ENCODE results near the gene SIGLEC11. TPM values are rescaled to one million over a fixed set of nuclear protein-coding genes. Genes with fewer than 3 reads are reported as not detected.

SIGLEC11 gene
- total RNA-seq, 2 donors from 2014 or later: 0.19 to 2.2 TPM

DNA sequence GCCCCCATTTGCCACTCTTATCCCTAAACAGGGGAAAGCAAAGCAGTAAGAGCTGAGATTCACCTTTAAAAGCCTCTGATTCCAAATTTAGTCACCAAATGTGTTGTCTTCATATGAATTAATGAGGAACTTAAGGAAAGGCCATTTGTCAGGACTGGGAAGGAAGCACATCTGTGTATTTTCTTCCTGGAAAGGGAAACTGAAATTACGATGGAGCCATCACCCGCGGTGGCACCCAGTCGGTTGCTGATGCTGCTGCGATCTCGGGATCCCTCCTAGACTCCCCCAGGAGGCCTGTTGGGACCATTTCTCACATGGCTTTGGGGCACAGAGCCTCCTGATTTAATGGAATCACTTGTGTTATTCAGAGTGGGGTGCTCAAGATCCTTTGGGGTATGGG is 56.8 kb downstream of the SIGLEC11 start:
- no peak for DNase-seq (ENCODE audit: low spot score)
- Histone ChIP-seq H3K9me3 (no peaks in the 10 kb centered on the region), H3K4me1 (no peaks in the 10 kb centered on the region), H3K27me3 (no peaks in the 10 kb centered on the region), H3K4me3 (no peak overlapping the region), H3K36me3 (peaks cover 15% of the 10 kb centered on the region), H3K27ac (no peak overlapping the region)
- TF ChIP-seq, protein P1, sequence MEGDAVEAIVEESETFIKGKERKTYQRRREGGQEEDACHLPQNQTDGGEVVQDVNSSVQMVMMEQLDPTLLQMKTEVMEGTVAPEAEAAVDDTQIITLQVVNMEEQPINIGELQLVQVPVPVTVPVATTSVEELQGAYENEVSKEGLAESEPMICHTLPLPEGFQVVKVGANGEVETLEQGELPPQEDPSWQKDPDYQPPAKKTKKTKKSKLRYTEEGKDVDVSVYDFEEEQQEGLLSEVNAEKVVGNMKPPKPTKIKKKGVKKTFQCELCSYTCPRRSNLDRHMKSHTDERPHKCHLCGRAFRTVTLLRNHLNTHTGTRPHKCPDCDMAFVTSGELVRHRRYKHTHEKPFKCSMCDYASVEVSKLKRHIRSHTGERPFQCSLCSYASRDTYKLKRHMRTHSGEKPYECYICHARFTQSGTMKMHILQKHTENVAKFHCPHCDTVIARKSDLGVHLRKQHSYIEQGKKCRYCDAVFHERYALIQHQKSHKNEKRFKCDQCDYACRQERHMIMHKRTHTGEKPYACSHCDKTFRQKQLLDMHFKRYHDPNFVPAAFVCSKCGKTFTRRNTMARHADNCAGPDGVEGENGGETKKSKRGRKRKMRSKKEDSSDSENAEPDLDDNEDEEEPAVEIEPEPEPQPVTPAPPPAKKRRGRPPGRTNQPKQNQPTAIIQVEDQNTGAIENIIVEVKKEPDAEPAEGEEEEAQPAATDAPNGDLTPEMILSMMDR (IDR thresholded peaks at IDR 0.05): no peak

Other genes starting within 250 kb of the SIGLEC11 start
- under 1 TPM; 0.28 to 0.96 TPM for gene TSKS, start 197.9 kb downstream of the SIGLEC11 start, total RNA-seq
- 10 to 100 TPM; 72.5 to 97.3 TPM for gene AP2A1, start 194.2 kb downstream of the SIGLEC11 start, total RNA-seq
- gene FUZ, start 147.9 kb downstream of the SIGLEC11 start, total RNA-seq: 10 to 100 TPM; 18.5 to 22.5 TPM
- 10 to 100 TPM; 31.1 to 54.0 TPM for gene MED25, start 142.9 kb downstream of the SIGLEC11 start, total RNA-seq
- 10 to 100 TPM; 64.6 to 81.0 TPM for gene PTOV1, start 110.0 kb downstream of the SIGLEC11 start, total RNA-seq
- 10 to 100 TPM; 29.2 to 32.5 TPM for gene PNKP, start 93.6 kb downstream of the SIGLEC11 start, total RNA-seq
- 10 to 100 TPM; 20.6 to 25.8 TPM for gene AKT1S1, start 83.8 kb downstream of the SIGLEC11 start, total RNA-seq
- gene TBC1D17, start 83.5 kb downstream of the SIGLEC11 start, total RNA-seq: 10 to 100 TPM; 20.4 to 27.5 TPM
- under 1 TPM in 1 of 2 donors, not detected in 1; 0.43 TPM for gene IL4I1, start 64.3 kb downstream of the SIGLEC11 start, total RNA-seq
- 1 to 10 TPM; 3.8 to 5.9 TPM for gene ATF5, start 32.0 kb downstream of the SIGLEC11 start, total RNA-seq
- gene NUP62, start 31.7 kb downstream of the SIGLEC11 start, total RNA-seq: 10 to 100 TPM; 23.5 to 32.6 TPM
- 10 to 100 TPM; 20.5 to 25.5 TPM for gene VRK3, start 64.2 kb upstream of the SIGLEC11 start, total RNA-seq
- gene ZNF473, start 64.8 kb upstream of the SIGLEC11 start, total RNA-seq: 1 to 10 TPM; 2.3 to 4.2 TPM
- gene IZUMO2, start 202.1 kb upstream of the SIGLEC11 start, total RNA-seq: not detected
- gene MYH14, start 242.4 kb upstream of the SIGLEC11 start, total RNA-seq: 10 to 100 TPM; 40.9 to 44.5 TPM

All from right atrium auricular region (tissue), 2 donors.